GM23248 (cell line): ENCODE data around the gene KCNH4.

ENCODE experiments used
- EZH2 ChIP-seq: fragments of 200-600 bp; sonication (generic); IDR thresholded peaks from 2 replicates; pipeline ENCODE4 v1.6.1; 2018; ENCODE audit warnings: antibody characterized with exemption, mild to moderate bottlenecking; ENCODE audit not compliant: insufficient read depth, poor library complexity, severe bottlenecking
- EZH2phosphoT487 ChIP-seq: fragments of 200-600 bp; sonication (generic); IDR thresholded peaks from 2 replicates; pipeline ENCODE4 v1.6.1; 2018; ENCODE audit warnings: antibody characterized with exemption, moderate library complexity, mild to moderate bottlenecking, low read depth; ENCODE audit not compliant: insufficient read depth

DNA sequence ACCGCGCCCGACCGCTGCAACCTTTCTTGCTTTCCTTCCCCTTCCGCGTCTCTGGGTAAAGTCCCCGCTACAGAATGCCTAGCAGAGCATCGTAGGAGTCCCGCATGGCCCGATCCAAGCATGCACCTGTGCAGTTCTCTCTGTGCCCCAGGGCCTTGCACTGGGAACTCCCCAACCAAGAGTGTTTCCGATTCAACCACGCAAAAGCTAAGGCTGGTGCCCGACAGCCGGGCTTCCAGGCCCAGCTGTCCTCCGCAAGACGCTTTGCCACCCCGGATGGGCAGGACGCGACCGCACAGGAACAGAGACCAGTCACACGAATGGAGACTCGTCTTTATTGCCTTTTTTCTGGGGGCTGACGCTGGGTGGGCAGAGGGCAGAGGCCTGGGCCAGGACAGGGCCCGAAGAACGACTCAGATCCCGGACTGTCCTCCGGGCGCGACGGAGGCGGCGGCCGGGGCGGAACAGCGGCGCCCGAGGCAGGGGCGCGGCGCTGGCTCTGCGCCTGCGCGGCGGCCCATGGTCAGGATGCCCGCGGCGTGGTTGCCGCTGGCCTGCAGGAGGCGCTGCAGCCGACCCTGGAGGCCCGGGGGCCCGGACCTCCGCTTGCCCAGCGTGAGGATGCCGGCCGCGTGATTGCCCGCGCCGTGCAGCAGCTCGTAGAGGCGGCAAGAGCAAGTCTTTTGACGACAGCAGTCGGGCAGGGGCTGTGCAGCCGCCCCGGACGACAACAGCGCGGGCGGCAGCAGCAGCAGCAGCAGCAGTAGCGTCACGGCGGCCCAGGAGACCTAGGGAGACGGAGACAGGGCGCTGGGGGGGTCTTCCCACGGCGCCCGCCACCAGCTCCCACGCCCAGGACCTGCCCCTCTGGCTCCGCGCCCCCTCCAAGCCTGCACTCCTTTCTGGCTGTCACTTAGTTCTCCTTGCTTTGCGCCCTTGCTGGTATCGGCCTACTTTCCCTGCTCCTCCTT is 3.1 kb upstream of the KCNH4 start:
- no peak for TF ChIP-seq EZH2
- TF ChIP-seq EZH2phosphoT487: no peak
